ENCODE results near the gene DOC2A.

Gene DOC2A

GRCh38 chr16:30025574-30025973, 14.7 kb upstream of the DOC2A start:
- no CpG with 5 or more reads among the region's 7 CpGs for WGBS (ENCODE audit: extremely low coverage, insufficient coverage, low lambda C conversion rate)
- H3K4me2 ChIP-seq (ENCODE audit: low read length), result no peak overlapping the region
- H3K18ac ChIP-seq (ENCODE audit: low read length), result no peak overlapping the region
- no peaks in the 10 kb centered on the region for H3K79me1 ChIP-seq (ENCODE audit: low read length)
- no peak overlapping the region for H3K9ac ChIP-seq (ENCODE audit: low read length)
- H3K36me3 ChIP-seq (ENCODE audit: control insufficient read depth, insufficient read depth, low read length), result no peaks in the 10 kb centered on the region
- H3K27me3 ChIP-seq (ENCODE audit: insufficient read depth, low read length, poor library complexity), result no peaks in the 10 kb centered on the region
- no peak overlapping the region for H4K5ac ChIP-seq (ENCODE audit: low read length)
- no peak overlapping the region for H2AK5ac ChIP-seq (ENCODE audit: low read length)
- H3K4me3 ChIP-seq (ENCODE audit: low read length), result no peak overlapping the region
- H3K79me2 ChIP-seq (ENCODE audit: control insufficient read depth, insufficient read depth, low read length), result no peaks in the 10 kb centered on the region
- H3K56ac ChIP-seq (ENCODE audit: low read length), result no peak overlapping the region
- H2BK120ac ChIP-seq (ENCODE audit: low read depth, low read length), result no peak overlapping the region
- no peaks in the 10 kb centered on the region for H3K4me1 ChIP-seq (ENCODE audit: control insufficient read depth, low read depth, low read length)
- H3K23ac ChIP-seq (ENCODE audit: low read length), result no peak overlapping the region
- H2BK15ac ChIP-seq (replicated peaks; ENCODE audit: low read depth), result no peak overlapping the region
- no peak overlapping the region for H2BK5ac ChIP-seq (ENCODE audit: low read length)
- H4K8ac ChIP-seq (ENCODE audit: low read depth, low read length), result no peak overlapping the region
- DNase-seq, result no peak
- H3K27ac ChIP-seq (ENCODE audit: low read depth, low read length), result no peak overlapping the region
- no peak overlapping the region for H3K4ac ChIP-seq (ENCODE audit: low read depth, low read length)

DNA sequence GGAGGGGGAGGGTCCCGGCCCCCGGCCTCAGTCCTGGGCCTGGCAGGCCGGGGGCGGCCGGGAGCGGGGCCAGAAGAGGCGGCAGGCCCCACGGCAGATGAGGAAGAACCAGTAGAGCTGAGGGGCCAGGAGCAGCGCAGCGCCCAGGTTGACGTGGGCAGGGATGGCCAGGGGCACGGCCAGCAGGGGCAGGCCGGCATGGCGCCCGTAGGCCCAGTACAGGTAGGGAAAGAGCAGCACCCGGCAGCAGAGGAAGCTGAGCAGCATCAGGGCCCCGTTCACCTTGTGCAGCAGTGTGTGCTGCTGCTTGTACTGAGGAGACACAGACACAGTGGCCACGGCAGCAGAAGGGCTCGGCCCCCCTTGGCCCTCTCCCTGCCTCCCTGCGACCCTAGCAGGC, 14.3 kb upstream of the DOC2A start:
- no peak overlapping the region for H3K4me3 ChIP-seq (ENCODE audit: low read length)
- WGBS (ENCODE audit: extremely low coverage, insufficient coverage, low lambda C conversion rate), result no CpG with 5 or more reads among the region's 20 CpGs
- H4K8ac ChIP-seq (ENCODE audit: low read depth, low read length), result no peak overlapping the region
- H2BK120ac ChIP-seq (ENCODE audit: low read depth, low read length), result no peak overlapping the region
- H3K4me1 ChIP-seq (ENCODE audit: control insufficient read depth, low read depth, low read length), result no peaks in the 10 kb centered on the region
- H3K27ac ChIP-seq (ENCODE audit: low read depth, low read length), result no peak overlapping the region
- no peak overlapping the region for H3K18ac ChIP-seq (ENCODE audit: low read length)
- H2BK15ac ChIP-seq (replicated peaks; ENCODE audit: low read depth), result no peak overlapping the region
- H3K79me2 ChIP-seq (ENCODE audit: control insufficient read depth, insufficient read depth, low read length), result no peaks in the 10 kb centered on the region
- H2BK5ac ChIP-seq (ENCODE audit: low read length), result no peak overlapping the region
- H3K4ac ChIP-seq (ENCODE audit: low read depth, low read length), result no peak overlapping the region
- H3K27me3 ChIP-seq (ENCODE audit: insufficient read depth, low read length, poor library complexity), result no peaks in the 10 kb centered on the region
- H4K5ac ChIP-seq (ENCODE audit: low read length), result no peak overlapping the region
- no peak overlapping the region for H3K56ac ChIP-seq (ENCODE audit: low read length)
- H2AK5ac ChIP-seq (ENCODE audit: low read length), result no peak overlapping the region
- H3K4me2 ChIP-seq (ENCODE audit: low read length), result no peak overlapping the region
- no peak overlapping the region for H3K23ac ChIP-seq (ENCODE audit: low read length)
- no peaks in the 10 kb centered on the region for H3K36me3 ChIP-seq (ENCODE audit: control insufficient read depth, insufficient read depth, low read length)
- no peaks in the 10 kb centered on the region for H3K79me1 ChIP-seq (ENCODE audit: low read length)
- no peak for DNase-seq
- no peak overlapping the region for H3K9ac ChIP-seq (ENCODE audit: low read length)

GRCh38 chr16:30024451-30024850, 13.6 kb upstream of the DOC2A start:
- no peak overlapping the region for H3K4me3 ChIP-seq (ENCODE audit: low read length)
- H3K27ac ChIP-seq (ENCODE audit: low read depth, low read length), result no peak overlapping the region
- H3K4me1 ChIP-seq (ENCODE audit: control insufficient read depth, low read depth, low read length), result no peaks in the 10 kb centered on the region
- no peak overlapping the region for H3K4me2 ChIP-seq (ENCODE audit: low read length)
- H3K27me3 ChIP-seq (ENCODE audit: insufficient read depth, low read length, poor library complexity), result no peaks in the 10 kb centered on the region
- no peak overlapping the region for H4K5ac ChIP-seq (ENCODE audit: low read length)
- no peak overlapping the region for H4K8ac ChIP-seq (ENCODE audit: low read depth, low read length)
- no peak overlapping the region for H3K4ac ChIP-seq (ENCODE audit: low read depth, low read length)
- WGBS (ENCODE audit: extremely low coverage, insufficient coverage, low lambda C conversion rate), result no CpG with 5 or more reads among the region's 16 CpGs
- no peaks in the 10 kb centered on the region for H3K79me1 ChIP-seq (ENCODE audit: low read length)
- DNase-seq, result no peak
- H2BK120ac ChIP-seq (ENCODE audit: low read depth, low read length), result no peak overlapping the region
- H2BK5ac ChIP-seq (ENCODE audit: low read length), result no peak overlapping the region
- H2AK5ac ChIP-seq (ENCODE audit: low read length), result no peak overlapping the region
- H3K79me2 ChIP-seq (ENCODE audit: control insufficient read depth, insufficient read depth, low read length), result no peaks in the 10 kb centered on the region
- H2BK15ac ChIP-seq (replicated peaks; ENCODE audit: low read depth), result no peak overlapping the region
- no peak overlapping the region for H3K23ac ChIP-seq (ENCODE audit: low read length)
- no peaks in the 10 kb centered on the region for H3K36me3 ChIP-seq (ENCODE audit: control insufficient read depth, insufficient read depth, low read length)
- no peak overlapping the region for H3K18ac ChIP-seq (ENCODE audit: low read length)
- H3K9ac ChIP-seq (ENCODE audit: low read length), result no peak overlapping the region
- H3K56ac ChIP-seq (ENCODE audit: low read length), result no peak overlapping the region

DNA sequence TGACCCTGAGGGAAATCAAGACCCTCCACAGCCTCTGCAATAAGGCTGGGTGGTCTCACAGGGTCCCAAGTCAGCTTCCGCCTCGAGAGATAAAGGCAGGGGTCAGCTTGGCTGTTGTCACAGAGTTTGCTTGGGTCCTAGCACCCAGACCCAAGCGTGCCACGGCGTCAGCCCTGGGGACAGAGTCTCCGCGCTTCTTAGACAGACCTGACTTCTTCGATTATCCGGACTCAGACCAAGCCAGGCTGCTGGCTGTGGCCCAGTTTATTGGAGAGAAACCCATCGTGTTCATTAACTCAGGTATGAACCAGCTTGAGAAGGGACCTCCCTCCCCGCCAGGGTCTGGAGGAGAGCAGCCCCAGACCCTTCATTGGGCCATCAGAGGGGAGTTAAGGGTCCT, 12.8 kb upstream of the DOC2A start:
- no peak overlapping the region for H3K9ac ChIP-seq (ENCODE audit: low read length)
- no peak overlapping the region for H3K23ac ChIP-seq (ENCODE audit: low read length)
- no peak overlapping the region for H2BK120ac ChIP-seq (ENCODE audit: low read depth, low read length)
- no peaks in the 10 kb centered on the region for H3K27me3 ChIP-seq (ENCODE audit: insufficient read depth, low read length, poor library complexity)
- H4K8ac ChIP-seq (ENCODE audit: low read depth, low read length), result no peak overlapping the region
- H2AK5ac ChIP-seq (ENCODE audit: low read length), result no peak overlapping the region
- H3K4ac ChIP-seq (ENCODE audit: low read depth, low read length), result no peak overlapping the region
- no peak overlapping the region for H3K56ac ChIP-seq (ENCODE audit: low read length)
- H3K27ac ChIP-seq (ENCODE audit: low read depth, low read length), result no peak overlapping the region
- H4K5ac ChIP-seq (ENCODE audit: low read length), result no peak overlapping the region
- H3K4me1 ChIP-seq (ENCODE audit: control insufficient read depth, low read depth, low read length), result no peaks in the 10 kb centered on the region
- H3K4me2 ChIP-seq (ENCODE audit: low read length), result no peak overlapping the region
- no peak overlapping the region for H3K18ac ChIP-seq (ENCODE audit: low read length)
- no peak for DNase-seq
- no peaks in the 10 kb centered on the region for H3K79me1 ChIP-seq (ENCODE audit: low read length)
- no peak overlapping the region for H2BK5ac ChIP-seq (ENCODE audit: low read length)
- no peaks in the 10 kb centered on the region for H3K79me2 ChIP-seq (ENCODE audit: control insufficient read depth, insufficient read depth, low read length)
- no peaks in the 10 kb centered on the region for H3K36me3 ChIP-seq (ENCODE audit: control insufficient read depth, insufficient read depth, low read length)
- no CpG with 5 or more reads among the region's 11 CpGs for WGBS (ENCODE audit: extremely low coverage, insufficient coverage, low lambda C conversion rate)
- H3K4me3 ChIP-seq (ENCODE audit: low read length), result no peak overlapping the region
- H2BK15ac ChIP-seq (replicated peaks; ENCODE audit: low read depth), result no peak overlapping the region

DNA sequence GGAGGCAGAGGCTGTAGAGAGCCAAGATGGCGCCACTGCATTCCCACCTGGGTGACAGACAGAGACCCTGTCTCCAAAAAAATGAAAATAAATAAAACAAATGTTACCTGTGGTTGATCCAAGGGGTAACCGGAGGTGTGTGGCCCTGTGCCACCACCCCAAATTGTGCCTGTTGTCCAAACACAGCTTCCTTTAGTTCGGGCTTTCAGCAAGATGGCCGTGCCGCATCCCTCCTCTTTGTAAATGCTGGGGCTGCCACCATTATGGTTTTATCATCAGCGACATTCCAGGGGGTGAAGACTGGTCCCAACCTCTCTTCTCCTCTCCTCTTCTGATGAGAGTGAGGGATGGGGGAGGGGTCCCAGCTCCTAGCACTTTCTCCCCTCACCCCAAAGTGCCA, 12.1 kb upstream of the DOC2A start, which contains the start of gene C16orf92:
Gene C16orf92 (plus strand): TSS at position 312 of the 400 bp plus-strand sequence. CDS start 143 bp downstream, outside the sequence.
- no peak within 1 kb of the TSS for H2BK120ac ChIP-seq (ENCODE audit: low read depth, low read length)
- H4K5ac ChIP-seq (ENCODE audit: low read length), result no peak within 1 kb of the TSS
- H3K23ac ChIP-seq (ENCODE audit: low read length), result no peak within 1 kb of the TSS
- H2BK15ac ChIP-seq (replicated peaks; ENCODE audit: low read depth), result no peak within 1 kb of the TSS
- H3K27me3 ChIP-seq (ENCODE audit: insufficient read depth, low read length, poor library complexity), result no peaks in the 10 kb centered on the region
- H3K4ac ChIP-seq (ENCODE audit: low read depth, low read length), result no peak within 1 kb of the TSS
- no CpG with 5 or more reads among the region's 6 CpGs for WGBS (ENCODE audit: extremely low coverage, insufficient coverage, low lambda C conversion rate)
- H3K79me1 ChIP-seq (ENCODE audit: low read length), result no peaks in the 10 kb centered on the region
- H3K18ac ChIP-seq (ENCODE audit: low read length), result no peak within 1 kb of the TSS
- H2BK5ac ChIP-seq (ENCODE audit: low read length), result no peak within 1 kb of the TSS
- no peak for DNase-seq
- H2AK5ac ChIP-seq (ENCODE audit: low read length), result no peak within 1 kb of the TSS
- no peak within 1 kb of the TSS for H3K27ac ChIP-seq (ENCODE audit: low read depth, low read length)
- no peak within 1 kb of the TSS for H3K56ac ChIP-seq (ENCODE audit: low read length)
- H3K79me2 ChIP-seq (ENCODE audit: control insufficient read depth, insufficient read depth, low read length), result no peaks in the 10 kb centered on the region
- no peak within 1 kb of the TSS for H3K4me3 ChIP-seq (ENCODE audit: low read length)
- no peaks in the 10 kb centered on the region for H3K4me1 ChIP-seq (ENCODE audit: control insufficient read depth, low read depth, low read length)
- no peak within 1 kb of the TSS for H3K9ac ChIP-seq (ENCODE audit: low read length)
- H3K4me2 ChIP-seq (ENCODE audit: low read length), result no peak within 1 kb of the TSS
- H3K36me3 ChIP-seq (ENCODE audit: control insufficient read depth, insufficient read depth, low read length), result no peaks in the 10 kb centered on the region
- H4K8ac ChIP-seq (ENCODE audit: low read depth, low read length), result no peak within 1 kb of the TSS

DNA sequence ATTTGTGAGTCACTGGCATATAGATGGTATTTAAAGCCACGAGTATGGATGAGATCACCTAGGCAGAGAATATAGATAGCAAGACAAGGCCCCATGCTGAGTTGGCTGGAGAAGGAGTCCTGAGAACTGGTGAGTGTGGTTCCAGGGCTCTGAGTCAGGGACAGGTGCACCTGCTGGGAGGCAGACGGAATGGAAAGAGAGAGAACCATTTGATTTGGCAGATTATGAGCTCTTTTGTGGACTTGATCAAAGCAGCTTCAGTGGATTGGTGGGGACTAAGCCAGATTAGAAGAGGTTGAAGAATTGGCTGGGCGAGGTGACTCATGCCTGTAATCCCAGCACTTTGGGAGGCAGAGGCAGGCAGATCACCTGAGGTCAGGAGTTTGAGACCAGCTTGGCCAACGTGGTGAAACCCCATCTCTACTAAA, 7.9 kb upstream of the DOC2A start:
- H3K79me1 ChIP-seq (ENCODE audit: low read length), result no peaks in the 10 kb centered on the region
- no peak overlapping the region for H3K27ac ChIP-seq (ENCODE audit: low read depth, low read length)
- DNase-seq, result peak; percentile 39
- H2BK15ac ChIP-seq (replicated peaks; ENCODE audit: low read depth), result no peak overlapping the region
- no peaks in the 10 kb centered on the region for H3K79me2 ChIP-seq (ENCODE audit: control insufficient read depth, insufficient read depth, low read length)
- H2AK5ac ChIP-seq (ENCODE audit: low read length), result no peak overlapping the region
- H3K27me3 ChIP-seq (ENCODE audit: insufficient read depth, low read length, poor library complexity), result no peaks in the 10 kb centered on the region
- no peaks in the 10 kb centered on the region for H3K36me3 ChIP-seq (ENCODE audit: control insufficient read depth, insufficient read depth, low read length)
- H4K5ac ChIP-seq (ENCODE audit: low read length), result no peak overlapping the region
- H3K4me3 ChIP-seq (ENCODE audit: low read length), result no peak overlapping the region
- H2BK120ac ChIP-seq (ENCODE audit: low read depth, low read length), result no peak overlapping the region
- no peak overlapping the region for H3K9ac ChIP-seq (ENCODE audit: low read length)
- no peak overlapping the region for H2BK5ac ChIP-seq (ENCODE audit: low read length)
- no peak overlapping the region for H3K23ac ChIP-seq (ENCODE audit: low read length)
- H3K18ac ChIP-seq (ENCODE audit: low read length), result no peak overlapping the region
- H3K4me2 ChIP-seq (ENCODE audit: low read length), result no peak overlapping the region
- H3K4ac ChIP-seq (ENCODE audit: low read depth, low read length), result no peak overlapping the region
- H4K8ac ChIP-seq (ENCODE audit: low read depth, low read length), result no peak overlapping the region
- H3K4me1 ChIP-seq (ENCODE audit: control insufficient read depth, low read depth, low read length), result no peaks in the 10 kb centered on the region
- no CpG with 5 or more reads among the region's 4 CpGs for WGBS (ENCODE audit: extremely low coverage, insufficient coverage, low lambda C conversion rate)
- H3K56ac ChIP-seq (ENCODE audit: low read length), result no peak overlapping the region

Data from mesendoderm (in vitro differentiated cells).